HG02678 (cell line): ENCODE data around the gene SPATA31C1.
"Not testable (repeated sequence)": the region's sequence is repeated elsewhere in the genome, so short reads cannot be mapped to it uniquely, and the experiment has no call there.

Experiments
- ATAC-seq: cut with Tn5 transposase; IDR thresholded peaks from one replicate; pipeline ENCODE4 v1.9.1; 2021; ENCODE audit warnings: mild to moderate bottlenecking, moderate library complexity; ENCODE audit not compliant: unreplicated experiment

SPATA31C1 gene

DNA sequence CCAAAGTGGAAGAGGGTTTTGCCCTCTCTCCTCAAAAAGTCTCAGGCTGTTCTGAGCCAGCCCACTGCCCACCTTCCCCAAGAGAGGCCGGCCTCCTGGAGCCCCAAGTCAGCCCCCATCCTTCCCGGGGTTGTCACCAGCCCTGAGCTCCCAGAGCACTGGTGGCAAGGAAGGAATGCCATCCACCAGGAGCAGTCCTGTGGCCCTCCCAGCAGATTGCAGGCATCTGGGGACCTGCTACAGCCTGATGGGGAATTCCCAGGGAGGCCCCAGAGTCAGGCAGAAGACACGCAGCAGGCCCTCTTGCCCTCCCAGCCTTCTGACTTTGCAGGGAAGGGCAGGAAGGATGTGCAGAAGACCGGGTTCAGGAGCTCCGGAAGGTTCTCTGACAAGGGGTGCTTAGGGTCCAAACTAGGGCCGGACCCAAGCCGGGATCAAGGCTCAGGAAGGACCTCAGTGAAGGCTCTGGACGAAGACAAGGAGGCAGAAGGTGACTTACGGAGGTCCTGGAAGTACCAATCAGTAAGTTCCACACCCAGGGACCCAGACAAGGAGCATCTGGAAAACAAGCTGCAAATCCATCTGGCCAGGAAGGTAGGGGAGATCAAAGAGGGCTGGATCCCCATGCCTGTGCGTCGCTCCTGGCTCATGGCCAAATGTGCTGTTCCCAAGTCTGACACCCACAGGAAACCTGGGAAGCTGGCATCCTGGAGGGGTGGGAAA lies 31.4 kb upstream of the SPATA31C1 start:
- ATAC-seq: no peak

DNA sequence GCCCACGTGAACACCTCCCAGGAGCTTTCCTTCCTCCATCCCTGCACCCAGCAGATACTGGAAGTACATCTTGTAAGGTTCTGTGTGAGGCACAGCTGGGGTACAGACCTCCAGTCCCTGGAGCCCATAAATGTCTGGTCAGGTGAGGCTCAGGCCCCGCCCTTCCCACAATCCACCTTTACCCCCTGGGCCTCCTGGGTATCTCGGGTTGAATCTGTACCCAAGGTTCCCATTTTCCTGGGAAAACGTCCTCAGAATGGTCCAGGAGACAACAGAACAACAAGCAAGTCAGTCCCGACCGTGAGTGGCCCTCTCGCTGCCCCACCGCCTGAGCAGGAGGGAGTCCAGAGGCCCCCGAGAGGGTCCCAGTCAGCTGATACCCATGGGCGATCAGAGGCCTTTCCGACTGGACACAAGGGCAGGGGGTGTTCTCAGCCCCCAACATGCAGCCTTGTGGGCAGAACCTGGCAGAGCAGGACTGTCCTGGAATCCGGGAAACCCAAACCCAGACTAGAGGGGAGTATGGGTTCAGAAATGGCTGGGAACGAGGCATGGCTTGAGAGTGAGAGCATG lies 30.7 kb upstream of the SPATA31C1 start:
- ATAC-seq: no peak

DNA sequence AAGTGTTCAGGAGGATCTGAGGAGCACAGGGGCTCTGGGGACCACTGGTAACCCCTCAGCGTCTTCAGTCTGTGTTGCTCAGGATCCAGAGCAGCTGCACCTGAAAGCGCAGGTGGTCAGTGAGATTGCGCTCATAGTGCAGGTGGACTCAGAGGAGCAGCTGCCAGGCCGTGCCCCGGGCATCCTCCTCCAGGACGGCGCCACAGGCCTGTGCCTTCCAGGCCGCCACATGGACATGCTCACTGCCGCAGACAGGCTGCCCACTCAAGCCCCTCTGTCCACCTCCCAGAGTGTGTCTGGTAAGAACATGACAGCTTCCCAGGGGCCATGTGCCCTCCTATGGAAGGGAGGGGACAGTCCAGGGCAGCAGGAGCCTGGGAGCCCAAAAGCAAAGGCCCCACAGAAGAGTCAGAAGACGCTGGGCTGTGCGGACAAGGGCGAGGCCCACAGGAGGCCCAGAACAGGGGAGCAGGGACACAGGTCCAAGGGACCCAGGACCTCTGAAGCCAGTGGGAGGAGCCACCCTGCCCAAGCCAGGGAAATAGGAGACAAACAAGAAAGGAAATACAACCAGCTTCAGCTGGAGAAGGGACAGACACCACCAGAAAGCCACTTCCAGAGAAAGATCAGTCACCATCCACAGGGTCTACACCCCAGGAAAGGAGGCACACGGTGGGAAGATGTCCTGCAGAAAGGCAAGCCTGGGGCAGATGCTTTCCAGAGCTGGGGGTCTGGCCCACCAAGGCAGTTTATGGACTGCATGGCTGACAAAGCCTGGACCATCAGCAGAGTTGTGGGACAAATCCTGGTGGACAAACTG lies 29.9 kb upstream of the SPATA31C1 start:
- no peak for ATAC-seq

DNA sequence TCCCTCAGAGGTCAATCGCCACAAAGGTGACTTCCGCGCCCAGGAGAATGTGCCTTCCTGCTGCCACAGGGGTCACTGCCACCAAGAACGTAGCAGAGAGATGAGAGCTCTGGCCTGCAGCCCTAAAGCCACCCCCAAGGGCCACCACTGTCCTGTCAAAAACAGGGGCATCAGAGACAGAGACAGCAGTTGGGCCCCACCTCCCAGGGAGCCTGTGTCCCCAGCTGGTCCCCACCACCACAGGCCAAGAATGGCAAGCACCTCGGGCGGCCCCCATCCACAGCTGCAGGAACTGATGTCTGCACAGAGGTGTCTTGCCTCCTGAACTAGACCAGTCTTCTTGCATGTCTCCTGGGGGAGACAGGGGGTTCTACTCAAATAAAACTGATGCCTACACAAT lies 29.3 kb upstream of the SPATA31C1 start:
- no peak for ATAC-seq

DNA sequence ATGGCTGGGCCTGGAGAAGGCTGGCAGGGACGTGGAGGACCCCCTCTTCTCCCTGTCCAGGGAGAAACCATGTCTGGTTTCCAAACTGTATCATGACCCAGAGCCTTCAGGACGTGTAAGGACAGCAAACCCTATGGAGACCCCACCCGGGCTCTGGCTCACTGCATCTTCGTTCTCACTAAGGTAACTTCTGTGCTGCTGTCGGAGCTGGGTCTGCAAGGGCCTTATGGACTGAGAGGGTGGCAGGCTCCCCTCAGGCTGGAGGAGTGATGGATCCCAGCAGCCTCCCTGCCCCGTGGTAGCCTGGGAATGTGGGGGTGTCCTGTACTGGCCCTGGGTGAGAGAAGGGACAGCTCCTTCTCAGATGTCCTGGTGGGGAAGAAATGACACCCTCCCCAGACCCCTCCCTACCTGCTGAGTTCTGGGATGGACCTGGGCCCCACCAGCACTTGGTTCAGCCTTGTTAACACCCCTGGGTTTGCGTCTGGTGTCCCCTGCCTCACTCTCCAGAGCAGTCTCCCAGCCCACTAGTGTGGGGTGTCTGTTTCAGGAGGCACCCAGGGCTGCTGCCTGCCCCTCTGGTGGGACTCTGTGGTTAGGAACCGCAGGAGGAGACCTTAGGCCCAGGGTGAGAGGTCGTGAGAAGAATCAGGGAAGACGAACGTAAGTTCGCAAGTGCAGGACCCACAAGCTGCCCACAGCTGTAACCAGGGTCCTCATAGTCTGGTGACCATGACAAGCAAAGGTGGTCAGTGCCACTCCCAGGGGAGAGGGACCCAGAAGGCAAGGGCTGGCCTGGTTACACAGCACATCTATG lies 28.5 kb upstream of the SPATA31C1 start:
- ATAC-seq: no peak

DNA sequence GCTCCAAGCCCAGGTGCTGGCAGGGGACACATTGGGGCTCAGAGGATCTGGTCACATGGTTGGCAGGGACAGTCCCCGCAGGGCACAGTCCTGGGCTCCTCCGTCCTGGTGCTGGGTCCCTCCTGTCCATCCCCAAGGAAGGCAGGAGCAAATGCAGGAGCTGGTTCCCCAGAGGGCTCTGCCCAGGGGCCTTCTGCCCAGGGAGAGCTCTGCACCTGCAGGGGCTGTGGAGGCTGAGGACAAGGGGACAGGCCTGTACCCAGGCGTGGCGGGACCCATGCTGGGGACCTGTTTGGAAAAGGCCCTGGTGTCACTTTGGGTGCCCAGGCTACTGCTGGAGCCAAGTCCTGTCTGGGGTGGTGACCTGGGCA lies 27.9 kb upstream of the SPATA31C1 start:
- no peak for ATAC-seq

DNA sequence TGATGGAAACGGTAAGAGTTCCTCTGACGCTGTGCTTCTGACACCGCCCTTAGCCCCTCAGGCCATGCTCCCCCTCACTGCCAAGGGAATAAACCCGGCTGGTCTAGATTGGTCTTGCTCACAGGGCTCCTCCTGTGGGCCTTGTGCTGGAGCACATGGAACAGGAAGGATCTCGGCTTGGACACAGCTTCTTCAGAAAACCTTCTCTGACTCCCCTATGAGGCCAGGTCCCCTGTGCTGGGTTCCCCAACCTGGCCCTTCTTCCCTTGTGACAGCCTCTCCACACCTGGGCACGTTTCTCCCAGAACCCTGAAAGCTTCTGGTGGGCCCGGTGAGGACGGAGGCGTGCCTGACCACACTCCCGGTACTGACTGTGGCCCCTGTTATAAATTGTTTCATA lies 26.9 kb upstream of the SPATA31C1 start:
- ATAC-seq: no peak

DNA sequence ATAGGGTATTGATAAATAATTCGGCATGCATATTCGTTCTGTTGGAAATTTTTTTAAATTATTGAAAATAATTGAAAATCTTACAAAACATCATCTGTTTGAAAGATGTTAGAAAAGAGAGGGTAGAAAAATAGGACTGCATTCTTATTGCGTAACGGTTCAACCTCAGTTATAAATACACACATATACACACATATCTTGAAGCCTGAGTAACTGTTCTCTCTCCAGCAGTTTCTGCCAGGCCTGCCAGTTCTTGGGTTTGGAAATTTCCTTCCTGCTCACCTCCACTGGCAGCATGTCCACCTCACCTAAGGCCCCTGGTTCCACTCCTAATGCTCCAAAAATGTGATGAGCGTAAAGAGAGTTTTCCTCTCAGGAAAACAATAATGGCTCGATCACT lies 26.0 kb upstream of the SPATA31C1 start:
- ATAC-seq: no peak

DNA sequence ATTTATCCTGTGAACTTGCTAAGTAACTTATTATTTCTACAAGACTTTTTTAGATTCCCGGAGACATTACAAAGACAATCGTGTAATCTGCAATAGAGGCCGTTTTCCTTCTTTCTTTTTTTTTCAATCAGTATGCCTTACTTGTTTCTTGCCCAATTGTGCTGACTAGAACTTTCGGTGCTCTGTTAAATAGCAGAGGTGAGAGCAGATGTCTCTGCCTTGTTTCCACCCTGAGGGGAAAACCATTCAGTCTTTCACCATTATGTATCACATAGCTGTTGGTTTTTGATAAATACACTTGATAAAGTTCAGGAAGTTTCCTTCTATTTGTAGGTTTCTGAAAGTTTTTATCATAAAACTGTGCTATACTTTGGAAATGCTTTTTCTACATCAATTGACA lies 24.8 kb upstream of the SPATA31C1 start:
- no peak for ATAC-seq

DNA sequence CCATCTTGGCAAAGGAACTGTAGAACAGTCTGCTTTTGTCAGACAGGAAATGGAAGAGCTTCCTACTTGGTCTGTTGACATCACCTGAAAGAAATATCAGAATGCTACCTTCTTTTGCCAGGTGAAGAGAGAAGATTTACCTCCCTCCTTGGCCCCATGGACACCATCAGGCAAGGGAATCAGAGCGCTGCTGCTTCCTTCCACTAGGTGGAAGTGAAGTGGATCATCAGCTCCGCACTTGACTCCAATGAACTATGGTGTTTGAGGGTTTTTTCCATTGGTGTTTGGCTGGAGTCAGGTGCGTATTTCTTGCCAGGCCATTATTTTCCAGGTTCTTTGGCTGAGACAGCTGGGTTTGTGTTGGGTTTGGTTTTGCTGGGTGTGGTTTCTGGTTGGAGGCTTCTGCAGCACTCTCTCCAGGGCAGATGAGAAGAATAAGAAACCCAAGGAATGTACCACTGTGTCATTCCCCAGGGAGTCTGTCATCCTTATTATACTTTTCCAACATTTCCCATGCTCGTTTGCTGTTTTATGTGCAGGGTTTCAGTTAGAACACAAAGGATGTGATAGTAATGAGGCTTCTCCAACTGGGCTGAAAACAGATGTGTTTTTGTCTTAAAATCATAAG lies 22.6 kb upstream of the SPATA31C1 start:
- ATAC-seq: no peak

DNA sequence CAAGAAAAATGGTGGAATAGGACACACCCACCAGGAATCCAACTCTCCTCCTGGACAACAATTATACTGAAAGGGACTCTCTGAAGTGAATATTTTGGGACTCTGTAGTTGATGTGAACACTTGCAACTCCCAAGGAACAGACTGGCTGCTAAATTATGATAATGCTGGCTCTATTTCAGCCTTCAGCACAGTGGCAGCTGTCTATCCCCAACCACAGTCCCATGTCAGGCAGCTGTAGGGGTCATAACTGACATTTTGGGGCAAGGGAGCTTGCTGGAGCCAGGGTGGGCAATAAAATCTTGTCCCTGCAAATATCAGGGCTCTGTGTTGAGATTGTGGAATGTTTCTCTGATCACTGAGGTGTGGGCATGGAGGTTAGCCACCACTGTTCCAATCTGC lies 20.9 kb upstream of the SPATA31C1 start:
- no peak for ATAC-seq

DNA sequence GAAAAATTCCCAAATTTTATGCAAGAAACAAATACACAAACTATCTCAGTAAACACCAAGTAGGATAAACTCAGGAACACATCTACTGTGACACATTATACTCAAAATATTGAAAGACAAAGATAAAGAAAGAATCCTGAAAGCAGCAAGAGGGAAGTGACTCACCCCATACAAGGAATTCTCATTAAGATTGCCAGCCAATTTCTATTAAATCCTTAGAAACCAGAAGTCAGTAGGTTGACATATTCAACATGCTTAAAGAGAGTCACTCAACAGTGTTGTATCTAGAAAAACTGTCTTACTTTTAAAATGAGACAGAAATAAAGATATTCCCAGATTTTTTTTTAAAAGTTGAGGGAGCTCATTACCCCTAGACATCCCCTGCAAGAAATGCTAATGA lies 19.6 kb upstream of the SPATA31C1 start:
- no peak for ATAC-seq

DNA sequence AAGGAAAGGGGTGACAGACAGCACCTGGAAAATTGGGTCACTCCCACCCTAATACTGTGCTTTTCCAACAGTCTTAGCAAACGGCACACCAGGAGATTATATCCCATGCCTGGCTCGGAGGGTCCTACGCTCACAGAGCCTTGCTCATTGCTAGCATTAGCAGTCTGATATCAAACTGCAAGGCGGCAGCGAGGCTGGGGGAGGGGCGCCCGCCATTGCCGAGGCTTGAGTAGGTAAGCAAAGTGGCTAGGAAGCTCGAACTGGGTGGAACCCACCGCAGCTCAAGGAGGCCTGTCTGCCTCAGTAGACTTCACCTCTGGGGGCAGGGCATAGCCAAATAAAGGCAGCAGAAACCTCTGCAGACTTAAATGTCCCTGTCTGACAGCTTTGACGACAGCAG lies 15.4 kb upstream of the SPATA31C1 start:
- ATAC-seq: not testable (repeated sequence)

DNA sequence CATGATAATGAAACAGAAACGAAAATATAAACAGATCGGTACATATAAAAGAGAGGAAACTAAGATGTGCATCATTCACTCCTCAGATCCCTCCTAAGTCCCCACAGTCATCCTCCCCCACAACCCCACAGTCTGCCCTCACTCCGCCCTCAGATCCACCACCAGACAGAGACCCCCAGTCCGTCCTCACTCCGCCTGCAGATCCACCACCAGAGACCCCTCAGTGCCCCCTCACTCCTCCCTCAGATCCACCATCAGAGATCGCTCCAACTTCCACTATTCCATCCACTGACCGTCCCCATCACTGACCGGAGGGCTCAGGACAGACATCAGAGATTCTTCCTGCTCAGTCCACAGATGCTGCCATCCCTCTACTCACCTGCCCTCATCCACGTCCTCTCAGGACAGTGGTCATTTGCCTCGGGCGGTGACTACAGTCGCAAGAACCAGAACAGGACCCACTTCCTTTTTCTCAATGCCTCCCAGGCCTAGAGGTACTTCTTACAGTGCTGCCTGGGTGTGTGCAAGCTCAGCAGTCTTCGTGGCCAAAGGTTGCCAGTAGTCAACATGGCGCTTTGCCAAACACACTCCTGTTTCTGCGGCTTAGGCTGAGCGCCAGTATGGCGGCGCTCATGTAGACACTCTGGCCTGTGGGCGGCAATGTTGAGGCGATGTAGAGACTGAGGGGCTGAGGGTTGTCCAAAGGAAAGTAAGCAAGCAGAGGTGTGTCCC lies 8.3 kb upstream of the SPATA31C1 start:
- no peak for ATAC-seq

DNA sequence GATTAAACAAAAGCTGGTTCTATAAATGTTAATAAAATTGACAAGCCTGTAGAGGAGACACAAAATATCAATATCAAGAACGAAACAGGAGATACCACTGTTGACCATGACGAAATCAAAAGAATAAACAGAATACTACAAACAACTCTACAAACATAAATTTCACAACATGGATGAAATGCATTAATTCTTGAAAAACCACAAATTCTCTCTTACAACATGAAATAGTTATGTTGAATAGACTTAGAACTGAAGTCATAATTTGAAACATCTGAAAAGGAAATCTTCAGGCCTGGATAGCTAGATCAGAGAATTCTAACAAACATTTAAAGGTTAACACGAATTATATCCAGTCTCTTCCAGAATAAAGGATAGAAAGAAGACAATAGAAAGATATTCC lies 6.9 kb upstream of the SPATA31C1 start:
- ATAC-seq: no peak

DNA sequence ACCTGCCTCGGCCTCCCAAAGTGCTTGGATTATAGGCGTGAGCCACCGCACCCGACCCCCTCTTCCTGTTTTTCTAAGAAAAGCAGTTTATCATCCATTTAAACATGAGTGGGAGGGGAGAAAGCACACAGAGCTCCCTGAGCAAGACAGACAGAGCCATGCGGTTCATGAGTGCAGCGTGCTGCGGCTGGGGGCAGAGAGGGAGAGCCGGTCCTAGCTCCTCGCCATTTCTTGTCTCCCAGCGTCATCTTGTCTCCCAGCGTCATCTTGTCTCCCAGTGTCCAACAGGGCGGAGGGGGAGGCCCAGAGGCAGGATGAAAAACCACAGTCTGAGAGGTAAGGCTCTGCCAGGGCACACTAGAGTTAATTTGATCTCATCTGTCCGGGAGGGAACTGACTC lies 1.3 kb downstream of the SPATA31C1 start:
- not testable (repeated sequence) for ATAC-seq

DNA sequence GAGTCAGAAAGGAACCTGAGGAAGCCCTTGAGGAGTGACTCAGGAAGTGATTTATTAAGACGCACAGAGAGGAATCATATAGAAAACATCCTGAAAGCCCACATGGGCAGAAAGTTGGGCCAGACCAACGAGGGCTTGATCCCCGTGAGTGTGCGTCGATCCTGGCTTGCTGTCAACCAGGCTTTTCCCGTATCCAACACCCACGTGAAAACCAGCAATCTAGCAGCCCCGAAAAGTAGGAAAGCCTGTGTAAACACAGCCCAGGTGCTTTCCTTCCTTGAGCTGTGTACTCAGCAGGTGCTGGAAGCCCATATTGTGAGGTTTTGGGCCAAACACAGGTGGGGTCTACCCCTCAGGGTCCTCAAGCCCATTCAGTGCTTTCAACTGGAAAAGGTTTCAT lies 3.8 kb downstream of the SPATA31C1 start:
- not testable (repeated sequence) for ATAC-seq

DNA sequence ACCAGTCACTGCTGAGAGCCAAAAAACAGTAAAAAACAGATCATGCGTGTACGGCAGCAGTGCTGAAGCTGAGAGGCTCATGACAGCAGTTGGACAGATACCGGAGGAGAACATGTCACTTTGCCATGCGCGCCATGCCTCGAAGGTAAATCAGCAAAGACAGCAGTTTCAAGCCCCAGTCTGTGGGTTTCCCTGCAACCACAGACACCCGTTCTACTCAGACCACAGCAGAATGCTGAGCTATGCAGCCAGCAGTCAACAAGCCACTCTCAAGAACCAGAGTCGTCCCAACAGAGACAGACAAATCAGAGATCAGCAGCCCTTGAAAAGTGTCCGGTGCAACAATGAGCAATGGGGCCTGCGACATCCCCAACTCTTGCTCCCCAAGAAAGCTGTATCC lies 5.2 kb downstream of the SPATA31C1 start:
- not testable (repeated sequence) for ATAC-seq

DNA sequence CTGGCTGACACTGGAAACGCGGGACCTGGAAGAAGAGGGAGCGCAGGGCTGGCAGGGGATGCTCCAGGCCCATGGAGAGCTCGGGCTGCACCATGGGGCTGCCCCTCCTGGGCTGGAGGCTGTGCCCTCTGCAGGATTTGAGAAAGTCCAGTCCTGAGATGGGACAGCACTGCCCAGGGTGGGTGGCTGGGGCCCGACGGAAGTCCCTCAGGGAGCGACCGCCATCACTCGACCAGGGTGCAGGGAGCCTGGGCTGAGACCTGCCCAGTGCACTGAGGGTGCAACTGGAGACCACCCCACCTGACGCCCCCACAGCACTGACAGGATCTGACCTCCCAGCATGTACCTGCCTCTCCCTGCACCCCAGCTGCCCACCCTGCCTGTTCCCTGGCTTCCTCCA lies 7.1 kb downstream of the SPATA31C1 start:
- not testable (repeated sequence) for ATAC-seq

DNA sequence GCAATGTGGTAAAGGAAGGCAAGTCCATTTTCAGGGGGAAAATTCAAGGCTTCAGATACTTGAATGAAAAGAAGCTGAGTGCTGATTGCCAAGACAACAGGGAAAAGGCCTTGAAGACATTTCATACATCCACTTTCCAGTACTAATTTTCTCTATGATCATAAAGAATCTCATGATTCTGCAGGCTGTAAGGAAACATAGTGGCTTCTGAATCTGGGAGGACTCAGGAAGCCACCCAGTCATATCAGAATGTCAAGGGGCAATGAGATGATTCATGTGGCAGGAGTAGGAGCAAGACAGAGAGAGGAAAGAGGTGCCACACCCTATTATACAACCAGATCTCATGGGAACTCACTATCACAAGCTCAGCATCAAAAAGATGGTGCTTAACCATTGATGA lies 11.4 kb downstream of the SPATA31C1 start:
- not testable (repeated sequence) for ATAC-seq
